ENCODE measurements around the gene AHCYL2.
"Not testable (repeated sequence)": the region's sequence is repeated elsewhere in the genome, so short reads cannot be mapped to it uniquely, and the experiment has no call there.

The AHCYL2 gene

GRCh38 chr7:129391546-129392171 is 166.8 kb downstream of the AHCYL2 start:
- TF ChIP-seq TAF1 (IDR thresholded peaks at IDR 0.05; ENCODE audit: borderline replicate concordance, low read depth, low read length) (no peak), POLR2A (IDR thresholded peaks at IDR 0.05; ENCODE audit: low read depth, low read length) (no peak), POLR2AphosphoS5 (IDR thresholded peaks at IDR 0.05; ENCODE audit: low read depth, low read length) (no peak)
- FAIRE-seq (no peak), DNase-seq (ENCODE audit: insufficient read length) (no peak)

- FAIRE-seq (no peak), DNase-seq (ENCODE audit: insufficient read length) (no peak)
- TF ChIP-seq POLR2AphosphoS5 (IDR thresholded peaks at IDR 0.05; ENCODE audit: low read depth, low read length) (no peak), TAF1 (IDR thresholded peaks at IDR 0.05; ENCODE audit: borderline replicate concordance, low read depth, low read length) (no peak), POLR2A (IDR thresholded peaks at IDR 0.05; ENCODE audit: low read depth, low read length) (no peak)
These were observed 168.4 kb downstream of the AHCYL2 start for GRCh38 chr7:129393255-129393654.

DNA sequence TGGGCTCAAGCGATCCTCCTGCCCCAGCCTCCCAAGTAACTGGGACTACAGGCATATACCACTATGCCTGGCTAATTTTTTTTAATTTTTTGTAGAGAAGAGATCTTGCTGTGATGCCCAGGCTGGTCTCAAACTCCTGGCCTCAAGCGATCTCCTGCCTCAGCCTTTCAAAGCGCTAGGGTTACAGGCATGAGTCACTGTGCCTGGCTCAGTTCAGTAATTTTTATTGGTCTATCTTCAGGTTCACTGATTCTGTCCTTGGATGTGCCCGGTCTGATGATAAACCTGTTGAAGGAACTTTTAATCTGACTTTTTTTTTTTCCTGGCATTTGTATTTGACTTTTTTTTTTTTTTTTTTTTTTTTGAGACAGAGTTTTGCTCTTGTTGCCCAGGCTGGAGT is 169.3 kb downstream of the AHCYL2 start:
- DNase-seq (ENCODE audit: insufficient read length): no peak
- no peak for FAIRE-seq
- no peak for TF ChIP-seq POLR2AphosphoS5 (IDR thresholded peaks at IDR 0.05; ENCODE audit: low read depth, low read length)
- no peak for TF ChIP-seq POLR2A (IDR thresholded peaks at IDR 0.05; ENCODE audit: low read depth, low read length)
- no peak for TF ChIP-seq TAF1 (IDR thresholded peaks at IDR 0.05; ENCODE audit: borderline replicate concordance, low read depth, low read length)

GRCh38 chr7:129394982-129395914 is 170.4 kb downstream of the AHCYL2 start:
- DNase-seq (ENCODE audit: insufficient read length) (no peak), FAIRE-seq (no peak)
- TF ChIP-seq POLR2A (IDR thresholded peaks at IDR 0.05; ENCODE audit: low read depth, low read length) (no peak), TAF1 (IDR thresholded peaks at IDR 0.05; ENCODE audit: borderline replicate concordance, low read depth, low read length) (no peak), POLR2AphosphoS5 (IDR thresholded peaks at IDR 0.05; ENCODE audit: low read depth, low read length) (no peak)

DNA sequence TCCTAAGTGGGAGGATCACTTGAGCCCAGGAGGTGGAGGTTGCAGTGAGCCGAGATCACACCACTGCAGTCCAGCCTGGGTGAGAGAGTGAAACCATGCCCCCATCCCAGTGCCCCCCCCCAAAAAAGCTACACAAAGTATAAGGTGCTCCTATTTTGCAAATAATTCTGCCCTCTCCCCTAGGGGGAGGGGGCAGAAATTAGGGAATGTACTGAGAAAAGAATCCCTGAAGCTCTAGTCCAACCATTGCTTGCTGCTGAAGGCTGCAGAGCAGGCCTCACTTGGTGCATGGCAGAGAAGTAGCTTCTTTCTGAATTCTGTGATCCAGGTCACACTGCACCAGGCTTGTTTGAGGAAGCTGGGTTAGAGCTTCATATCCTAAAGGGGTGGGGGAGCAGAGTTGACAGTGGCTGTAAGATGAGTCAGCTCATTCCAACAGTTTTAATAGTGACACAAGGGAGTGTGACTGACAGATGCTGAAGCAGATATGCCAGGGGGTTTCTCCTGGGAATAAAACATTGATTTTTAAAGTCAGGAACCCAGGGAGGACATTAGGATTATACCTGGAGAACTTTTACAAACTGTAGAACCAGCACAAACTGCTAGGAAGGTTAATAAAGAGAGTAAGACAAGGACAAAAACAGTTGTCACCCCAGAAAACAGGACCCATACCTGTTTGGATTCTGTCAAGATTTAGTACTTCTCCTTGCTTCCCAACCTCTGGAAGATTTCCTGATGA is 176.6 kb downstream of the AHCYL2 start:
- DNase-seq (ENCODE audit: insufficient read length) (no peak), FAIRE-seq (no peak)
- TF ChIP-seq POLR2A (IDR thresholded peaks at IDR 0.05; ENCODE audit: low read depth, low read length) (no peak), TAF1 (IDR thresholded peaks at IDR 0.05; ENCODE audit: borderline replicate concordance, low read depth, low read length) (no peak), POLR2AphosphoS5 (IDR thresholded peaks at IDR 0.05; ENCODE audit: low read depth, low read length) (no peak)

- DNase-seq (ENCODE audit: insufficient read length) (no peak), FAIRE-seq (peak; percentile 42)
- no peak for TF ChIP-seq POLR2AphosphoS5 (IDR thresholded peaks at IDR 0.05; ENCODE audit: low read depth, low read length)
- TF ChIP-seq TAF1 (IDR thresholded peaks at IDR 0.05; ENCODE audit: borderline replicate concordance, low read depth, low read length): no peak
- TF ChIP-seq POLR2A (IDR thresholded peaks at IDR 0.05; ENCODE audit: low read depth, low read length): no peak
These were observed 177.4 kb downstream of the AHCYL2 start for GRCh38 chr7:129401967-129402860.

- TF ChIP-seq POLR2A (IDR thresholded peaks at IDR 0.05; ENCODE audit: low read depth, low read length) (no peak), POLR2AphosphoS5 (IDR thresholded peaks at IDR 0.05; ENCODE audit: low read depth, low read length) (no peak), TAF1 (IDR thresholded peaks at IDR 0.05; ENCODE audit: borderline replicate concordance, low read depth, low read length) (no peak)
- no peak for DNase-seq (ENCODE audit: insufficient read length)
- no peak for FAIRE-seq
These were observed 180.7 kb downstream of the AHCYL2 start for GRCh38 chr7:129405527-129405926.

DNA sequence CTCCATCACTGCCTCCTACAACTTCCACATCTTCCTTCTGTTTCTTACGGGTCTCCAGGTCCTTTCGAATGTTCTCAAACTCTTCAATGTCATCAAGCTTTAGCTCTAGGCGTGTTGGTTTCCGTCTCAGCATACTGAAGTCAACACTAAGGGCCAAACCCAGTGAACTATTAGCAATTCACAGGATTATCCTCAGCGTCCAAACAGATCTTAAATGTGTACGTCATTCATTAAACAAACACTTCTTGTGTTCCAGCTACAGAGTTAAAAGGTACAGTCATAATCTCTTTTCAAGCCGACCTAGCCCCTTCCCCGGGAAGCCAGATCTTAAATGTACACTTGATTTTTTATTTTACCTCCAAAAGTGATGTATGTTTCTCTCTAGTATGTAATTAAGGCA is 185.4 kb downstream of the AHCYL2 start:
- not testable (repeated sequence) for FAIRE-seq; DNase-seq (ENCODE audit: insufficient read length)

- no peak for TF ChIP-seq POLR2AphosphoS5 (IDR thresholded peaks at IDR 0.05; ENCODE audit: low read depth, low read length)
- TF ChIP-seq POLR2A (IDR thresholded peaks at IDR 0.05; ENCODE audit: low read depth, low read length): no peak
- TF ChIP-seq TAF1 (IDR thresholded peaks at IDR 0.05; ENCODE audit: borderline replicate concordance, low read depth, low read length): no peak
- DNase-seq (ENCODE audit: insufficient read length) (no peak), FAIRE-seq (no peak)
These were observed 187.7 kb downstream of the AHCYL2 start for GRCh38 chr7:129412501-129412900.

DNA sequence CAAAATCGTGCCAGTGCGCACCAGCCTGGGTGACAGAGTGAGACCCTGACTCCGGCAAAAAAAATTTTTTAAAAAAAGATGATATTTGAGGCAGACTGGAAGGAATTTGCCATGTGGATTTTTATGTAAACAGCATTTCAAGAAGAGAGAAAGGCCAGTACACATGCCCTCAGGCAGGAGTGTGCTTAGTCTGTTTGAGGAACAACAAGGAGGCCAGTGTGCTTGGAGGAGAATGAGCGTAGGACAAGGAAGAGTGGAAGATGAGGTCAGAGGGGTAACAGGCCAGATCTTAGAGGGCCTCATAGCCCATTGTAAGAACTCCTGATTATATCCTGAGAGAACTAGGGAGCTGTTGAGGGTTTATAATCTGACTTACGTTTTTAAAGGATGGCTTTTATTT is 192.2 kb downstream of the AHCYL2 start:
- TF ChIP-seq POLR2AphosphoS5 (IDR thresholded peaks at IDR 0.05; ENCODE audit: low read depth, low read length) (no peak), TAF1 (IDR thresholded peaks at IDR 0.05; ENCODE audit: borderline replicate concordance, low read depth, low read length) (no peak), POLR2A (IDR thresholded peaks at IDR 0.05; ENCODE audit: low read depth, low read length) (no peak)
- FAIRE-seq (no peak), DNase-seq (ENCODE audit: insufficient read length) (no peak)
